Measurements from ENCODE around the gene GPR83.

GRCh38 chr11:94398101-94398500 lies 3.1 kb downstream of the GPR83 start:
- no peak for TF ChIP-seq GATA3 (IDR thresholded peaks at IDR 0.05; ENCODE audit: low read depth, low read length)
- no peak for TF ChIP-seq GATA2 (IDR thresholded peaks at IDR 0.05; ENCODE audit: low read depth, low read length)

Measured in SH-SY5Y (cell line).